ENCODE results near the gene ABHD14A.

Gene ABHD14A

DNA sequence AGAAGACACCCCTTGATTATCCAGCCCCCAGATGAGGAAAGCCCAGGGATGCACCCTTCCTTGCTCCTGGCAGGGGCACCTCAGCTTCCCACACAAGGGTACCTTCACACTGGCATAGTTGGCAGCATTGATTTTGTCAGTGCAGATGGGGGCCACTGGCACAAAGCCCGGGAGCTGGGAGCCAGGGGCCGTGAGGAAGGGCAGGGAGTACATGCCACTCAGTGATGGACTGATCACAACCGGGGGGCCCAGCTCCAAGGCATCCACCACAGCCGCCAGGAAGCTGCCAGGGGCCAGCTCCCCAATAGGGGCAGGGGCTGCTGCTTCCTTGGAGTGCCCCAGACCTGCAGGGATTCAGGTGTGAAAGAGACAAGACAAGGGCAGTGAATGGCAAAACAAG, 5.0 kb upstream of the ABHD14A start:
- no peak overlapping the region for H2AFZ ChIP-seq (ENCODE audit: low read length)
- no peaks in the 10 kb centered on the region for H3K9me3 ChIP-seq (replicated peaks; ENCODE audit: insufficient read depth, low read length)
- H4K20me1 ChIP-seq (ENCODE audit: insufficient read depth, low read length): no peaks in the 10 kb centered on the region
- H3F3A ChIP-seq (ENCODE audit: insufficient read depth, low read length): peaks cover 11% of the 10 kb centered on the region; the same call in 1 of the 2 replicates
- H3K4me2 ChIP-seq (ENCODE audit: low read depth, low read length): no peak overlapping the region
- DNase-seq: no peak
- no peaks in the 10 kb centered on the region for H3K27me3 ChIP-seq (replicated peaks; ENCODE audit: insufficient read depth, low read length)
- H3K27ac ChIP-seq (ENCODE audit: low read length): no peak overlapping the region
- H3K9me2 ChIP-seq (replicated peaks; ENCODE audit: insufficient read depth, low read length): no peaks in the 10 kb centered on the region
- no peak overlapping the region for H3K4me3 ChIP-seq (ENCODE audit: low read length)
- peaks cover 12% of the 10 kb centered on the region for H3K4me1 ChIP-seq (ENCODE audit: low read length)
- H3K79me2 ChIP-seq (ENCODE audit: low read length): peaks cover 7% of the 10 kb centered on the region
- no peak overlapping the region for H3K9ac ChIP-seq (ENCODE audit: low read length)
- TF ChIP-seq, protein P1, sequence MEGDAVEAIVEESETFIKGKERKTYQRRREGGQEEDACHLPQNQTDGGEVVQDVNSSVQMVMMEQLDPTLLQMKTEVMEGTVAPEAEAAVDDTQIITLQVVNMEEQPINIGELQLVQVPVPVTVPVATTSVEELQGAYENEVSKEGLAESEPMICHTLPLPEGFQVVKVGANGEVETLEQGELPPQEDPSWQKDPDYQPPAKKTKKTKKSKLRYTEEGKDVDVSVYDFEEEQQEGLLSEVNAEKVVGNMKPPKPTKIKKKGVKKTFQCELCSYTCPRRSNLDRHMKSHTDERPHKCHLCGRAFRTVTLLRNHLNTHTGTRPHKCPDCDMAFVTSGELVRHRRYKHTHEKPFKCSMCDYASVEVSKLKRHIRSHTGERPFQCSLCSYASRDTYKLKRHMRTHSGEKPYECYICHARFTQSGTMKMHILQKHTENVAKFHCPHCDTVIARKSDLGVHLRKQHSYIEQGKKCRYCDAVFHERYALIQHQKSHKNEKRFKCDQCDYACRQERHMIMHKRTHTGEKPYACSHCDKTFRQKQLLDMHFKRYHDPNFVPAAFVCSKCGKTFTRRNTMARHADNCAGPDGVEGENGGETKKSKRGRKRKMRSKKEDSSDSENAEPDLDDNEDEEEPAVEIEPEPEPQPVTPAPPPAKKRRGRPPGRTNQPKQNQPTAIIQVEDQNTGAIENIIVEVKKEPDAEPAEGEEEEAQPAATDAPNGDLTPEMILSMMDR (IDR thresholded peaks at IDR 0.05; ENCODE audit: low read length): no peak
- TF ChIP-seq EZH2phosphoT487 (IDR thresholded peaks at IDR 0.05; ENCODE audit: low read length) (no peak), EZH2 (optimal IDR thresholded peaks at IDR 0.05; ENCODE audit: low read depth, low read length) (no peak)
- no peaks in the 10 kb centered on the region for H3K36me3 ChIP-seq (replicated peaks; ENCODE audit: insufficient read depth, low read length)

DNA sequence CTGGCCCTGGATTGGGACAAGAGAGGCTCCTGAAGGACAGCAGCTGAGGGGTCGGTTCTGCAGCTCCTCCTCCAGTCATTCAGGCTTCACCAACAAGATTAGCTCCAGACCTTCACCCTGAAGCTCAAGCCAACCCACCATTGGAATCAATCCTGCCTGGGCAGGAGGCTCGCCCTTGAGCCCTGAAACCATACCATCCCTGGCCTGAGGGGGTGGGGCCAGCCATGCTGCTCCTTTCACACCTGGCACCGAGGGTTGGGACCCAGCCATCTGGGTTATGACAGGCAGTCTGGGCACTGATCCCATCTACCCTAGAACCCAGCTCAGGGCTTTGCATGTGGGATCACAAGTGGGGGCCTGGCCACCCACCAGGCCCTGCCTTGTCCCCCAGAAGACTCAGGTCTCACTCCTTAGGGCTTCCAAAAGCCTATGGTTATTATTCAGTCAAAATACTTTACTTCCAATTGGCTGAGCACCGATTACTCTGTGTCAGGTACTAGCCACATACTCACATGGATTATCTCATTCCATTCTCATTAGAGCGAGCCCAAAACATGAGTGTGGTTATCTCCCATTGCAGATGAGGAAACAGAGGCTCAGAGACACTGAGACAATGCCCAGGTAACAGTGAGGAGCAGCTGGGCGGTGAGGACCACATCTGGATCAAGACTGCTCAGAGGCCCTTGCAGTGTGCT, 4.1 kb upstream of the ABHD14A start:
- peaks cover 12% of the 10 kb centered on the region for H3K4me1 ChIP-seq (ENCODE audit: low read length)
- H3K79me2 ChIP-seq (ENCODE audit: low read length): peaks cover 7% of the 10 kb centered on the region
- H4K20me1 ChIP-seq (ENCODE audit: insufficient read depth, low read length): no peaks in the 10 kb centered on the region
- H2AFZ ChIP-seq (ENCODE audit: low read length): no peak overlapping the region
- H3K4me2 ChIP-seq (ENCODE audit: low read depth, low read length): no peak overlapping the region
- no peak overlapping the region for H3K4me3 ChIP-seq (ENCODE audit: low read length)
- H3K9me2 ChIP-seq (replicated peaks; ENCODE audit: insufficient read depth, low read length): no peaks in the 10 kb centered on the region
- no peaks in the 10 kb centered on the region for H3K27me3 ChIP-seq (replicated peaks; ENCODE audit: insufficient read depth, low read length)
- no peak overlapping the region for H3K27ac ChIP-seq (ENCODE audit: low read length)
- H3K9ac ChIP-seq (ENCODE audit: low read length): no peak overlapping the region
- no peaks in the 10 kb centered on the region for H3K36me3 ChIP-seq (replicated peaks; ENCODE audit: insufficient read depth, low read length)
- no peak for DNase-seq
- TF ChIP-seq EZH2 (optimal IDR thresholded peaks at IDR 0.05; ENCODE audit: low read depth, low read length): no peak
- TF ChIP-seq EZH2phosphoT487 (IDR thresholded peaks at IDR 0.05; ENCODE audit: low read length): no peak
- TF ChIP-seq, protein P1 (IDR thresholded peaks at IDR 0.05; ENCODE audit: low read length): no peak
- H3K9me3 ChIP-seq (replicated peaks; ENCODE audit: insufficient read depth, low read length): no peaks in the 10 kb centered on the region
- peaks cover 12% of the 10 kb centered on the region; the same call in 1 of the 2 replicates for H3F3A ChIP-seq (ENCODE audit: insufficient read depth, low read length)

DNA sequence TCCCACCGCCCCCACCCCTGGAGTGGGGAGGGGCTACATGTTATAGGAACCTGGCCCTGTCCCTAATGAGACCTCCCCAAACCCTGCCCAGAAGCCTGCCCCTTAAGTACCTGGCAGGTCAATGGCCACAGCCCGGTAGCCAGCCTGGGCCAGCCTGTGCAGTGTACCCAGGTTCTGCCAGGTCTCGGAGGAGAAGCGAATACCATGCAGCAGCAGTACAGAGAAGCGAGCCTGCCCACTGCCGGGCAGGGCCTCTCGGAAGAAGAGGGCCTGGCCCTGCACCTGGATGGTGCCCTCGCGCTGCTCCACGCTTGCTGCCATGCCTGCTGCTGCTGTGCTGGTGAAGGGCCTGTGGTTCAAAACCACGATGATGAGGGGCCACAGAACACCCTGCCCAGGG, 3.5 kb upstream of the ABHD14A start:
- Histone ChIP-seq H3K9ac (ENCODE audit: low read length) (no peak overlapping the region), H3K79me2 (ENCODE audit: low read length) (peaks cover 7% of the 10 kb centered on the region), H4K20me1 (ENCODE audit: insufficient read depth, low read length) (no peaks in the 10 kb centered on the region), H3K27me3 (replicated peaks; ENCODE audit: insufficient read depth, low read length) (no peaks in the 10 kb centered on the region), H3K9me3 (replicated peaks; ENCODE audit: insufficient read depth, low read length) (no peaks in the 10 kb centered on the region), H3F3A (ENCODE audit: insufficient read depth, low read length) (peaks cover 16% of the 10 kb centered on the region; the same call in 1 of the 2 replicates), H3K36me3 (replicated peaks; ENCODE audit: insufficient read depth, low read length) (no peaks in the 10 kb centered on the region), H3K4me1 (ENCODE audit: low read length) (peaks cover 12% of the 10 kb centered on the region), H3K27ac (ENCODE audit: low read length) (no peak overlapping the region), H2AFZ (ENCODE audit: low read length) (no peak overlapping the region), H3K4me3 (ENCODE audit: low read length) (no peak overlapping the region), H3K4me2 (ENCODE audit: low read depth, low read length) (no peak overlapping the region), H3K9me2 (replicated peaks; ENCODE audit: insufficient read depth, low read length) (no peaks in the 10 kb centered on the region)
- no peak for DNase-seq
- no peak for TF ChIP-seq EZH2 (optimal IDR thresholded peaks at IDR 0.05; ENCODE audit: low read depth, low read length)
- no peak for TF ChIP-seq EZH2phosphoT487 (IDR thresholded peaks at IDR 0.05; ENCODE audit: low read length)
- TF ChIP-seq, protein P1 (IDR thresholded peaks at IDR 0.05; ENCODE audit: low read length): no peak

Measured in MM.1S (cell line).